Sigmoid colon (tissue), 4 donors: Measurements from ENCODE around the gene SDR42E1.

Experiments used
- EP300 ChIP-seq, 4 donors: sonication (generic); formaldehyde crosslinking; IDR thresholded peaks; one replicate each; pipeline ENCODE4 v1.6.1; 2017; ENCODE audit warnings: antibody characterized with exemption in 4 of 4
- POLR2A ChIP-seq, 2 donors: fragments of 450-650 bp; IDR thresholded peaks; one replicate each; pipeline ENCODE4 v1.6.1; 2016; ENCODE audit warnings: antibody characterized with exemption in 2 of 2, mild to moderate bottlenecking in 2 of 2, moderate library complexity in 2 of 2
- TF ChIP-seq, protein P1 (sequence below), 4 experiments: fragments of 450-650 bp in 3 of 4; fragments of 200-600 bp in 1 of 4; IDR thresholded peaks; one replicate each; pipeline ENCODE4 v1.5.1; 2016 to 2019; ENCODE audit warnings: antibody characterized with exemption in 4 of 4, mild to moderate bottlenecking in 3 of 4, moderate library complexity in 2 of 4

DNA sequence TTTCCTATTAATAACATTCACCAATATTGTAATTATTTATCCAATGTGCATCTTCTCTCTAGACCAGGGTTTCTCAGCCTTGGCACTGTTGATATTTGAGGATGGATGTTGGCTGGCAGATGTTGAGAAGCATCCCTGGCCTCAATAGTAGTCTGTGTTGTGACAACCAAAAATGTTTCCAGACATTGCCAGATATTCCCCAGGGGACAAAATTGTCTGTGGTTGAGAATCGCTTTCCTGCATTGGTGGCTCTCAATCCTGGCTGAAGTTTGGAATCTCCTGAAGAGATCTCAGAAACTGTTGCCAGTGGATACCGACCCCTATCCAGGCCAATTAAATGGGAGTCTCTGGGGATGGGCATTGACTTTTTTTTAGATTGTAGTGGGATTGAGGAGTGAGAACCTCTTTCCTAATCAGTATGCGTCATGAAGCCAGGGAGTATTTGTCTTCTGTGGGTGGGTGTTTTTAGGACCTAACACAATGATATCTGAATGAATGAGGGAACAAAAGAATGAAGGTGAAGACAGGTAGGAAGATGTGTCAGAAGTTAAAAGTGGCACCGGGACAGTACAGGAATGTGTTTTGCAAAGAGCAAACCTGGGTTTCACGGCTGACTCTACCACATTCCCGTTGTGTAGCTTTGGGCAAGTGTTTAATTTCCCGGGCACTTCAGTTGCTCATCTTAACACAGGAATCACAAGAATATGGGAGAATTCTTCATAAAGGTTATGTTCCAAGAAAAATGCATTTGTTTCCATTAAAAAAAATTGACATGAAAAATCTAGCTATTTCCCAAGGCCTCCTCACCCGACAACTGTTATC lies 48.1 kb upstream of the SDR42E1 start:
- TF ChIP-seq EP300 (IDR thresholded peaks at IDR 0.05) (no peak), POLR2A (IDR thresholded peaks at IDR 0.05) (no peak)
- TF ChIP-seq, protein P1, sequence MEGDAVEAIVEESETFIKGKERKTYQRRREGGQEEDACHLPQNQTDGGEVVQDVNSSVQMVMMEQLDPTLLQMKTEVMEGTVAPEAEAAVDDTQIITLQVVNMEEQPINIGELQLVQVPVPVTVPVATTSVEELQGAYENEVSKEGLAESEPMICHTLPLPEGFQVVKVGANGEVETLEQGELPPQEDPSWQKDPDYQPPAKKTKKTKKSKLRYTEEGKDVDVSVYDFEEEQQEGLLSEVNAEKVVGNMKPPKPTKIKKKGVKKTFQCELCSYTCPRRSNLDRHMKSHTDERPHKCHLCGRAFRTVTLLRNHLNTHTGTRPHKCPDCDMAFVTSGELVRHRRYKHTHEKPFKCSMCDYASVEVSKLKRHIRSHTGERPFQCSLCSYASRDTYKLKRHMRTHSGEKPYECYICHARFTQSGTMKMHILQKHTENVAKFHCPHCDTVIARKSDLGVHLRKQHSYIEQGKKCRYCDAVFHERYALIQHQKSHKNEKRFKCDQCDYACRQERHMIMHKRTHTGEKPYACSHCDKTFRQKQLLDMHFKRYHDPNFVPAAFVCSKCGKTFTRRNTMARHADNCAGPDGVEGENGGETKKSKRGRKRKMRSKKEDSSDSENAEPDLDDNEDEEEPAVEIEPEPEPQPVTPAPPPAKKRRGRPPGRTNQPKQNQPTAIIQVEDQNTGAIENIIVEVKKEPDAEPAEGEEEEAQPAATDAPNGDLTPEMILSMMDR (IDR thresholded peaks at IDR 0.05) = no peak
